Kidney (tissue), 14 donors: ENCODE data around the gene PIP4K2A. TPM values are rescaled to one million over a fixed set of nuclear protein-coding genes. Genes with fewer than 3 reads are reported as not detected.
A peak's percentile ranks its signal among the peaks of the same experiment; 100 is the strongest.

Source experiments
- DNase-seq, 5 donors: peaks; one replicate each; pipeline ENCODE4 v3.0.0-alpha.2; 2013 to 2020
- FAIRE-seq: peaks from 2 replicates; lab custom pipeline; 2012; peaks lifted over from hg19 to GRCh38; lab: Jason Lieb, UNC
- H3K27ac ChIP-seq, 2 donors: one replicate each; pipeline ENCODE4 v1.7.0; 2013; ENCODE audit warnings: low read depth in 2 of 2, low read length in 2 of 2, inconsistent platforms in 1 of 2
- H3K27me3 ChIP-seq: one replicate; pipeline ENCODE4 v1.7.1; 2013; ENCODE audit warnings: low read length, inconsistent platforms; ENCODE audit not compliant: control insufficient read depth, insufficient read depth
- H3K36me3 ChIP-seq, 3 donors: one replicate each; pipeline versions ENCODE4 v1.7.0 to v1.7.1; 2013; ENCODE audit warnings: low read length in 3 of 3, control low read depth in 1 of 3, inconsistent platforms in 1 of 3; ENCODE audit not compliant: insufficient read depth in 3 of 3, control insufficient read depth in 2 of 3
- H3K4me1 ChIP-seq, 3 donors: one replicate each; pipeline versions ENCODE4 v1.7.0 to v1.7.1; 2013; ENCODE audit warnings: low read length in 3 of 3, inconsistent platforms in 1 of 3, low read depth in 1 of 3; ENCODE audit not compliant: control insufficient read depth in 2 of 3, insufficient read depth in 2 of 3
- H3K4me3 ChIP-seq, 3 donors: one replicate each; pipeline versions ENCODE4 v1.7.0 to v1.8.1; 2013; ENCODE audit warnings: low read length in 3 of 3, control low read depth in 1 of 3, inconsistent platforms in 1 of 3
- H3K9ac ChIP-seq, 3 donors: one replicate each; pipeline versions ENCODE4 v1.7.0 to v1.7.1; 2013; ENCODE audit warnings: low read length in 3 of 3, control low read depth in 1 of 3, inconsistent platforms in 1 of 3
- H3K9me3 ChIP-seq, 3 donors: one replicate each; pipeline versions ENCODE4 v1.7.0 to v1.7.1; 2013; ENCODE audit warnings: low read length in 3 of 3, control low read depth in 1 of 3, inconsistent platforms in 1 of 3; ENCODE audit not compliant: control insufficient read depth in 2 of 3, insufficient read depth in 1 of 3
- intact Hi-C: fragments of 100-400 bp; cut with DNase I; formaldehyde crosslinking; loops from one replicate; pipeline ENCODE4 v1.11.1; 2022
- polyA plus RNA-seq: library from polyadenylated mRNA; stranded (reverse); fragments of 350-450 nt; fragmentation: Illumina TruSeq; extraction: RNeasy Lipid Tissue Mini Kit (QIAGEN cat#74804); gene quantifications from one replicate; pipeline ENCODE4 v1.2.3, GENCODE V29; 2014; ENCODE audit warnings: low read depth, low replicate concordance; ENCODE audit not compliant: insufficient read depth
- total RNA-seq: library from RNA; stranded (reverse); fragmentation: NEBNext Ultra II Directional; extraction: Animal tissue kit (Norgen Biotek cat#: 25700); gene quantifications from one replicate; pipeline ENCODE4 v1.2.1, GENCODE V29; 2021
- TF ChIP-seq, protein P1 (sequence below): IDR thresholded peaks from 3 replicates; pipeline ENCODE4 v1.5.1; 2012; ENCODE audit warnings: mild to moderate bottlenecking, moderate library complexity, borderline replicate concordance; ENCODE audit not compliant: insufficient read depth; ENCODE audit errors: extremely low read depth
- donor health status: control.
- donor health status: control.
- donor health status: control.
- donor health status: control.
- donor health status: control.
- donor health status: DM: yes; HTN: yes; CAD: no.
- donor health status: Normal renal cell carcinoma (clear cell type).

PIP4K2A gene
- total and polyA plus RNA-seq, 2 donors from 2014 or later = 12.2 to 54.6 TPM

- TF ChIP-seq, protein P1, sequence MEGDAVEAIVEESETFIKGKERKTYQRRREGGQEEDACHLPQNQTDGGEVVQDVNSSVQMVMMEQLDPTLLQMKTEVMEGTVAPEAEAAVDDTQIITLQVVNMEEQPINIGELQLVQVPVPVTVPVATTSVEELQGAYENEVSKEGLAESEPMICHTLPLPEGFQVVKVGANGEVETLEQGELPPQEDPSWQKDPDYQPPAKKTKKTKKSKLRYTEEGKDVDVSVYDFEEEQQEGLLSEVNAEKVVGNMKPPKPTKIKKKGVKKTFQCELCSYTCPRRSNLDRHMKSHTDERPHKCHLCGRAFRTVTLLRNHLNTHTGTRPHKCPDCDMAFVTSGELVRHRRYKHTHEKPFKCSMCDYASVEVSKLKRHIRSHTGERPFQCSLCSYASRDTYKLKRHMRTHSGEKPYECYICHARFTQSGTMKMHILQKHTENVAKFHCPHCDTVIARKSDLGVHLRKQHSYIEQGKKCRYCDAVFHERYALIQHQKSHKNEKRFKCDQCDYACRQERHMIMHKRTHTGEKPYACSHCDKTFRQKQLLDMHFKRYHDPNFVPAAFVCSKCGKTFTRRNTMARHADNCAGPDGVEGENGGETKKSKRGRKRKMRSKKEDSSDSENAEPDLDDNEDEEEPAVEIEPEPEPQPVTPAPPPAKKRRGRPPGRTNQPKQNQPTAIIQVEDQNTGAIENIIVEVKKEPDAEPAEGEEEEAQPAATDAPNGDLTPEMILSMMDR = no peak
- Histone ChIP-seq H3K36me3 (no peaks in the 10 kb centered on the region), H3K4me3 (no peak overlapping the region), H3K27me3 (no peaks in the 10 kb centered on the region), H3K4me1 (peaks cover 0 to 8% (median 3%) of the 10 kb centered on the region in 3 donors), H3K9ac (no peak overlapping the region), H3K27ac (no peak overlapping the region), H3K9me3 (no peaks in the 10 kb centered on the region)
- intact Hi-C loops = no loop called here
- FAIRE-seq = no peak
- no peak for DNase-seq
These were observed 47.9 kb downstream of the PIP4K2A start for GRCh38 chr10:22666287-22667092.

DNA sequence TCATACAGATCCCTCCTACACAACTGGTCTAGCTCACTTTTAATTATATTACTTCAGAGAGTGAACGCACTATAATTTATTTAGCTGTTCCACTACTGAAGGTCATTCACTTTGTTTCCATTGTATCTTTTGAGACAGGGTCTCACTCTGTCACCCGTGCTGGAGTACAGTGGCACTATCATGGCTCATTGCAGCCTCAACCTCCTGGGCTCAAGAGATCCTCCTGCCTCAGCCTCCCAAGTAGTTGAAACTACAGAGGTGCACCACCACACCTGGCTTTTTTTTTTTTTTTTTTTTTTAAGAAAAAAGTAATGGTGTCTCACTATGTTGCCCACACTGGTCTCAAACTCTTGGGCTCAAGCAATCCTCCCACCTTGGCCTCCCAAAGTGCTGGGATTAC lies 49.0 kb downstream of the PIP4K2A start:
- H3K9me3 ChIP-seq = no peaks in the 10 kb centered on the region
- TF ChIP-seq, protein P1 = no peak
- FAIRE-seq (no peak), DNase-seq (no peak)
- H3K27me3 ChIP-seq = no peaks in the 10 kb centered on the region
- no peak overlapping the region for H3K27ac ChIP-seq
- peaks cover 0 to 8% (median 3%) of the 10 kb centered on the region in 3 donors for H3K4me1 ChIP-seq
- no peaks in the 10 kb centered on the region for H3K36me3 ChIP-seq
- H3K9ac ChIP-seq = no peak overlapping the region
- intact Hi-C loops = no loop called here
- no peak overlapping the region for H3K4me3 ChIP-seq

- no peak overlapping the region for H3K4me3 ChIP-seq
- no peak overlapping the region for H3K9ac ChIP-seq
- H3K4me1 ChIP-seq = peaks cover 0 to 8% (median 0%) of the 10 kb centered on the region in 3 donors
- intact Hi-C loops = no loop called here
- no peaks in the 10 kb centered on the region for H3K9me3 ChIP-seq
- no peaks in the 10 kb centered on the region for H3K27me3 ChIP-seq
- H3K27ac ChIP-seq = no peak overlapping the region
- TF ChIP-seq, protein P1 = no peak
- FAIRE-seq (no peak), DNase-seq (peak in 3 of 5 donors; percentile 44 to 79 (median 77))
- H3K36me3 ChIP-seq = no peaks in the 10 kb centered on the region
These were observed 51.5 kb downstream of the PIP4K2A start for GRCh38 chr10:22662733-22663330.
